Measurements from ENCODE around the gene DUSP16.
"Not testable (repeated sequence)": the region's sequence is repeated elsewhere in the genome, so short reads cannot be mapped to it uniquely, and the experiment has no call there.

Gene DUSP16

DNA sequence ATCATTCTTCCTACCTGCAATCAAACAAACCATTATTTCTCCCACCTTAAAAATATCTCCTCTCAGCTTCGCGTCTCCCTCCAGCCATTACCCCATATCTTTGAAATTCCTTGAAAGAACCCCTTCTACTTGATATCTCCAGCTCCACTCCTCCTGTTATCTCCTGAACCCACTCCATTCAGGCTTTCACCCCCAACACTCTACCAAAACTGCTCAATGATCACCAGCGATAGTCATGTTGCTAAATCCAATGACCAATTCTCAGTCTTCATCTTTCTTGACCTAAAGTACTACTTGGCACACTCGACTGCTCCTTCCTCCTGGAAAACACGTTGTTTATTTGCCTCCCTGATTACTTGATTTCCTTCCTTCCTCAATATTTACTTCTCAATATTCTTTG lies 70.1 kb downstream of the DUSP16 start:
- DNase-seq (ENCODE audit: low spot score) = no peak

DNA sequence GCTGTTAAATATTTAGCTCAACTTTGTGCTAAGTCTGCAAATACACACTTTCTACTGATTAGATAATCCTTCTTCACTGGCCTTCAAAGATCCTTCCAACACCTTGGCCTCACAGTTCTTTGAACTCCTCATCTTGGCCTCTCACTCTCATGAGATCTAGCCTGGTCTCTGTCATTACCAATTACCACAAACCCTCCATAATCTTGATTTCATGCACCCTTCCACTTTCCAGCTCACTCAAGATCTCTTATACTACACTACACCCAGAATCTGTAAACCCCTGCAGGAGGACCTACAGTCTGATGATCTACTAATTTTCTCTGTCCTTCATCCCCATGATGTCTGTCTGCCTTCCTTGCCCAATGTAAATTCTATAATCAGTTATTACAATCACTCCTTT lies 71.1 kb downstream of the DUSP16 start:
- DNase-seq (ENCODE audit: low spot score) = no peak

DNA sequence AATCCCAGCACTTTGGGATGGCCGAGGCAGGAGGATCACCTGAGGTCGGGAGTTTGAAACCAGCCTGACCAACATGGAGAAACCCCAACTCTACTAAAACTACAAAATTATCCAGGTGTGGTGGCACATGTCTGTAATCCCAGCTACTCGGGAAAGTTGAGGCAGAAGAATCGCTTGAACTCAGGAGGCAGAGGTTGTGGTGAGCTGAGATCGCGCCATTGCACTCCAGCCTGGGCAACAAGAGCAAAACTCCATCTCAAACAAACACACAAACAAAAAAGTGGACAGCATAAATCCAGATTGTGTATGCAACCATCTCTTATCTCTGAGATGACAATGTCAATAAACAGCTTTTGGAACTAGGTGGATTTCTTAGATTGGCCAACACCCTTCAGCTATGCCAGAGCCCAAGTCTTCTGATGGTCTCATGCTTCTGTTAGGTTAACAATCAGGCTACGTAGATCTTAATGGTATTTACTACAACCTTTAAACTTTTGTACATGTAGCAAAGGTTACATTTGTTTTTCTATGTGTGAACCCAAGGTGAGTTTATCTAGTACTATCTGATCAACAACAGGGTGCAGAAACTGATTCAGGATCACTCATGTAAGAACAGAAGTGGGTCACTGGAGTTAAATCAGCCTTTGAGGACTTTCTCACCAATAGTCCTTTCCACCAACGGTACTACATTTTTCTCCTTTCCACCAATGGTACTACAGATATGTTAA lies 73.7 kb downstream of the DUSP16 start:
- DNase-seq (ENCODE audit: low spot score) = no peak

DNA sequence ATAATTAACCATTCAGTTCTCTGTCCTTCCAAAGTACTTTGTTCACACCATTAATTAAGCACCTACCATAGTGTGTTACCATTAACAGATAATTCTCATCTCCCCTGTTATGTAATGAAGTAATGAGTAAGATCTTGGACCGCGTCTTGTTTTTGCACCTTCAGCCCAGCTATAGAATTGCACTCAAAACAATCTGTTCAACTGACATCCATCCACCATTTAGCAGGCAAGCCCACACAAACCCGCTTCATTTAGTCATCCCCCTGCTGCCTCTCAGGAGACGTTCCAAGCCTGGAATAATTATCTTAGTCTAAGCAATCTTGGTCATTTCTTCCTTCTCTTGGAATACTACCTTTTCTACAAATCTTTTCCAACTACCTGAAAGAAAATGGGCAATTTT lies 74.4 kb downstream of the DUSP16 start:
- no peak for DNase-seq (ENCODE audit: low spot score)

DNA sequence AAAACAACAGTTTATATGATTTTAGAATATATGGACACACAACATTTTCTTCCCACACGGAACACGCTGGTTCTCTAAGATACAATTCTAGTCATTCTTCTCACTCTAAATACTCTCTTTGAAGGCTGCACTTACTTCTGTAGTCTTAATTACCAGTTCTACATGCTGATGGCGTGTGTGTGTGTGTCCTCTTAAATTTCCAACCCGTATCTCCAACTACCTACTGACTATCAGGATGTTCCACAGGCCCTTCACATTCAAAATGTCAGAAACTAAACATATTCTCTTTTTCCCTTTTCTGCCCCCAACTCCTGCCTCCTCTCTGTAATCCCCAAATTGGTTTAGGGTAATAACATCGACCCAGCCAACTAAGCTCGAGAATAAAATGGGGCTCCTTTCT lies 75.2 kb downstream of the DUSP16 start:
- DNase-seq (ENCODE audit: low spot score) = no peak

DNA sequence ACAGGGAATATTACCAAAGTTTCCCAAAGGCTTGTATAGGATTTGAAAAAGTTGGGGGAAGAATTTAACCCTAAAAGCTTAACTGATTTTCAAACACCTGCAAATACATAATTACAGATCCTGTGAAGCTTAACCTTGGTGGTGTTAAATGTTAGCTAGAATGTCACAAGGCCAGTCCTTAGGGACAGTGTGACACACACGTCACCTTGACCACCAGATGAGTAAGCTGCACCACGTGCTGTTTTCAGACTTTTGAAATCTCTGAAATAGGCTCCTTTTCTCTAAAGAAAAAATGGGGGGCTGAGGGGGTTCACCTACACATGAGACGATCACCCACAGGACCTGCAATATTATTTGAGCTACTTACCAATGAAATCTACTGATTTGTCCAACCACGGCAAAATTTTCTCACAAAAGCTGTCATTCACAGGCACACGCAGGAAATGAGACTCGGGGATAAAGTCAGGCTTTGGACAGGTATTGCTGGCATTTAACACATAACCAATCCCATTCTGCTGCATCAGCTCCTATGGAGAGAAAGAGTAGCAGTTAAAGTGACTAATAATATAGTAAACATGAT lies 75.9 kb downstream of the DUSP16 start:
- no peak for DNase-seq (ENCODE audit: low spot score)

DNA sequence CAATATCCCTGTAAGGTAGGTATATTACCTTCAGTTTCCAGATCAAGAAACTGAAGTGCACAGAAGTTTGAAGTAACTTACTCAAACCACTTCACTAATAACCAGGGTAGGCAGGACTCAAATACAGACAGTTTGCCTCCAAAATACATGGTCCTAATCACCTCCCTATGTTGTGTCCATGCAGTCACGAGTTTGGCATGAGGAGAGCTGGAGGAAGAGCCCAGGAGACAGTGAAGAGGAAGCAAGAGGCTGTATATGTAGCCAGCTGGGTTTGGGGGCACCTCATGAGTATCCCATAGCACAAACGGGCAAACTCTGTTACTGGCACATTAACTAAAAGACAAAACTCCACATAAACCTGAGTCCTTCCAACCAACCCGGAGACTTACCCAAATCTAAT lies 79.2 kb downstream of the DUSP16 start:
- DNase-seq (ENCODE audit: low spot score) = no peak

DNA sequence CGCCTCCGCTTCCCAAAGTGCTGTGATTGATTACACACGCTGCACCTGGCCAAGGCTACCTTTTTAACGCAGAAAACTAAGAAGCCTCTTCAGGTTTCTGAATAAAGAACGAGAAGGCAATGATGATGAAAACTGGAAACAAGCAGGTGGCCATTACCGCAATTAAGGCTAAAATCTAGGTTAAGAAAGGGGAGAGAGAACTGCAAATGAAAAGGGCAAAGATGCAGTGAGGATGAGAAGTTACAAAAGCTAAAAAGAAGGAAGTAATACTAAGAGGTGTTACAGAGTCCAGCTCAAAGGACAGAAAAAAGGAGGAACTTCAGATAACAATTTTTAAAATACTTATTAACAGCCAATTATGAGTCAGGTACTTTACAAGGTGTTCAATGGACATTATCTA lies 79.7 kb downstream of the DUSP16 start:
- DNase-seq (ENCODE audit: low spot score) = no peak

DNA sequence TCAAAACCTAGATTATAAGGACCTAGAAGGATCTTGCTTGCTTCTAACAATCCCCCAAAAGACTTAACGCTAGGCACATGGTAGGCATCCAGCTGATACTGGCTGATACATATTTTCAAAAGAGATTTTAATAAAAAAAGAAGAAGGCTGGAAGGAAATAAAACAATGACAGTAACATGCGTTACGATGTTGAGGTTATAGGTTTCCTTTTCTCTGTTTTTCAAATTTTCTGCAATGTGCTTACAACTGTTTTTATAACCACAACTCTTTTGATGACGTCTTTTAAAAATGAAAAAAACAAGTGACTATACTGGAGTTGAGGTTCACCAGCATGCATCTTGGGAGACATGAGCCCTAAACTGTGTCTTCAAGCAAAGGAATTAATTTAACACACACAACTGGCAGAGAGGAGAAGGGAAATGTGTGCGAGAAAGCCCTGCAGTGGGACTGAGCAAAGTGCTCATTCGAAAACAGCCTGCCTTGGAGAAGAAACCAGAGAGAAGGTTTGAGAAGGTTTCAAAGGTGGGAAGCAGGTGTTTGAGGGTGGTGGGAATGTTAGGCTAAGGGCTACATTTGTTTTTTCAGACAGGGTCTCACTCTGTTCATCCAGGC lies 80.4 kb downstream of the DUSP16 start:
- no peak for DNase-seq (ENCODE audit: low spot score)

DNA sequence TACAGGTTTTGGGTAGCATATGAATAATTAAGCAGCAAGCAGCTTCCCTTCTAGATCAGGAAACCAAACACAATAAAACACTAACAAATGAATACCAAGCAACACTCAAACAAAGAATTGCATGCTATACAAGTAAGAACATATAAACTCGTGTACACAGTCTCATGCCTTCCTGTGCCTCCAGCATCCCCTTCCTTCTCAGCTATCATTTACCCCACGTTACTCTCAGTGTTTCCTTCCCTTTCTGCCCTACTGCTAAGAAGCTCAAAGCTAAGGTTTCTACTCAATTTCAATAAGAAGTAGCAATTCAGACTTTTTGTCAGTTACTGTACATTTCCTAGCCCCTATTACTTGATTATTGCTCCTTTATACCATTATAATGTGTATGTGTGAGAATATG lies 81.0 kb downstream of the DUSP16 start:
- no peak for DNase-seq (ENCODE audit: low spot score)

DNA sequence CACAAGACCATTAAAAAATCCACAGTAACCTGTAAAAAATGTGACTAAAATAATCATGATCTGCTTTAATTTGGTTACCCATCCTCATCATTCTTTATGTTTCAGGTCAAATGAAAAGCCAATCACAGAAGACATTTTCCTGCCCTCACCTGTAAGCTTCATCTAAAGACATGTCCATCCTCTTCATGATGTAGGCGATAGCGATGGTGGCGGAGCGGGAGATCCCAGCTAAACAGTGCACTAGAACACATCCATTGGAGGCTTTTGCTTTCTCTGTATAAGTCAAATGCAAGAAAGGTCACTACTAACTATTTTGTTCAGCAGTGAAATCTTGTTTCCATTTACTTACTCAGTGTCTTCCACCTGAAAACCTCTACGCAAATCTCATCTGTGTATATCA lies 82.6 kb downstream of the DUSP16 start:
- DNase-seq (ENCODE audit: low spot score) = no peak

DNA sequence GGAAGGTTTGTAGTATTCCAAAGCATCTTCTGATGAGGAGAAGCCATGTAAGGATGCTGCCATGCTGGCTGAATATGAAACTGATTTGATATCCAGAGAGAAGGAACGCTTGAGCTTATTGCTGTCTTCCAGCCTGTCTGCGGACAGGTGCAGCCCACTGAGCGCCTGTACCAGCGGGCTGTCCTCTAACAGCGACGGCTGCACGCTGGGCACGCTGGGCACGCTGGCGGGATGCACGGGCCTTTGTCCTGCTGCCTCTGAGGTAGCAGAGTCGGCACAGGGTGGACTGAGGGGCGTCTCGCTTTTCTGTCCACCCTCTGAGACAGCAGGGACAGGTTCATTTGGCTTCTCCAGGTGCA lies 85.2 kb downstream of the DUSP16 start:
- no peak for DNase-seq (ENCODE audit: low spot score)

DNA sequence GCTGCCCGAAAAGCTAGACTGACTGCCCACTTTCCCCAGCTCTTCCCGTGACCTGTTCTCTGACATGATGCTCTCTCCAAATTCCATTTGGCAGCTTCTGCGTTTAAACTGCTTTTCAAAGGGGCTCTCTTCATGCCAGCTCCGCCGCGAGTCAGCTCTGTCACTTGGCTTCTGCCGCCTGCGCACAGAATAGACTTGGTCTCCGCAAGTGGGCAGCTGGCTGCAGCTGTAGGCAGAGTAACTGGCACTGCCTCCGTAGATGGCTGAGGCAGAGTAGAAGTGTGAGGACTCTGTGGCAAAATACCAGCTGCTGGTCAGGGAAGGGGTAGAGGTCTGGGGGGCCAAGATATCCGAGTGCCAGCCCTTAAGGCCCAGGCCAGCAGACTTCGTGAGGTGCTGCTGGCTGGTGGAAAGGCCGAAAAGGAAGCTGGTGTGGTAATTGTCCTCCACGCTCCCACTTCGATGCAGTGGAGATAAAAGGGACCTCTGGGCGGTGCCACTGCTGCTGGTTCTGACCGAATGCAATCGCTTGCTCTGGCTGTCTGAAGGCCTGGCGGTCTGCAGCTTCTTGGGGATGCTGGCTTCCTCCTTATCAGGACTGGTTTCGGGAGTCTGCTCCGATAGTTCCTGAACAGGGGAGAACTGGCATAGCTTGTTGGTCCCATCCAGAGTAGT lies 85.7 kb downstream of the DUSP16 start:
- no peak for DNase-seq (ENCODE audit: low spot score)

DNA sequence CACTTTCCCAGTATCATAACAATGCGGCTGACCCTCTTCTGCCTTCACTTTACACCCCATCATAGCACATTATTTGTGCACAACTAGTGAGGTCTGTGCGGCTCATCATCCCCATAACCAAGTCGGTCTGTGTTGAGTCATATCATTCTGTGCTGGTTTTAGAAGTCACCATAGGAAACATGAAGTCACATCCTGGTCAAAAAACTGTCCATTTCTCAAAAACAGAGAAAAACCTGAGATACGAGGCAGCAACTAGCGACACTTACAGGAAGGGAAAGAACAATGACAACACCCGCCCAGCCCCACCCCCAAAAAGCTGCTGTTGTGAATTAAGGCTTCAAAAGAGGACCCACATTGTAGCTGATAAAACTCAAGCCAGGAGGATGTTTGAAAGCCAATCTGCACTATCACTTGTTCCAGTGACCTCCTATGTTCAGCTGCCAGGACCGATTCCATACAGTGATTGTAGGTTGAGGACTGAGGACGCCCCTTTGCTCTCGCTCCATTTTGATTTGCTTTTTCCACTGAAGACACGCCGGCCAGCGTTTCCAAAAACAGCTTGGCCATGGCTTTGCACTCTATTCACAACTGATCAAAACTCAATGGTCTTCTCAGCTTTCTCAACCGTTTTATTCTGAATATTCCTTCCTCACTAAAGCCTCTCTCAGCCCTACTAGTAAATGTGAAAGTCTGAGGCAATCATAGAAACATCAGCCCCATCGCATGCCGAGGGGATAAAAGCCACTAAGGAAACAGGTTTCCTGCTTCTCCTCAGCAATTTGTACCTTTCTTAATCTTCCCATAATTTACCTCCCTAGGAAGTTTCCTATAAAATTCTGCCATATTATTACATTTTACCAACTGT lies 87.5 kb downstream of the DUSP16 start:
- DNase-seq (ENCODE audit: low spot score) = peak; percentile 97

DNA sequence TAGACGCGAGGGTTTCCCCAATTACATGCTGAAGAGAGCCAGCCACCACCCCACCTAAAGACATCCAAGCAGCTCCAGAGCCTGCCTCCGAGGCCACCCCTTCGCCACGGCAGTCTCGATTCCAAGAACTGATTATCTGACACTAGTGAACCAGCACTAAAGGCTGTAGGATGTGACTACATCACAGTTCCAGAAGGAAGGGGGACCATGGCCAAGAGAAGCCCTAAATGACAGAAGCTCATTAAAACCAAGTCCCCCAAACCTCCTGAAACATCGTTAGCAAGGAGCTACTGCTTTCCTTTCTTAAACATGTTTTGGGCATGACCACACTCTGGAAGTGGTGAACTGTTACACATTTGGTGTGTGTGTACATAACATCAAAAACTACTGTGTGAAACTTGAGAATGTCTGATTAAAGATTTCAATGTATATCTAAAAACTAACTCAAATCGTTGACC lies 88.2 kb downstream of the DUSP16 start:
- no peak for DNase-seq (ENCODE audit: low spot score)

DNA sequence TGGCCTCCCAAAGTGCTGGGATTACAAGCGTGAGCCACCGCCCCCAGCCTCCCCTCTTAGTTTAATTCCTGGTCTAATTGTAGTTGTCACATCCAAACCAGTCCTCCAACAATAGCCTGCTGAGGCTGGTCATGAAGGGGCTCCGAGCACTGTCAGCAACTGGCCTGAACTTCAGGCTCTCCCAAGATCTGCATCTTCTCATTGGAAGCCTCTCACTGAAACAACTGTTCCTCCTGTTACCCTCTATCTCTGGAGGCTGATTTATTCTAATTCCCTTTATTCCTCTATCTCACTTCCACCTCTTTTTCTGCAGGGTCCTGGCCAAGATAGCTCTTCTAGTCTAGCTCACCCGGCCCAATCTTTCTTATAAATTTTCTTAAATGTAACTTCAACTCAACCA lies 89.4 kb downstream of the DUSP16 start:
- DNase-seq (ENCODE audit: low spot score) = no peak

DNA sequence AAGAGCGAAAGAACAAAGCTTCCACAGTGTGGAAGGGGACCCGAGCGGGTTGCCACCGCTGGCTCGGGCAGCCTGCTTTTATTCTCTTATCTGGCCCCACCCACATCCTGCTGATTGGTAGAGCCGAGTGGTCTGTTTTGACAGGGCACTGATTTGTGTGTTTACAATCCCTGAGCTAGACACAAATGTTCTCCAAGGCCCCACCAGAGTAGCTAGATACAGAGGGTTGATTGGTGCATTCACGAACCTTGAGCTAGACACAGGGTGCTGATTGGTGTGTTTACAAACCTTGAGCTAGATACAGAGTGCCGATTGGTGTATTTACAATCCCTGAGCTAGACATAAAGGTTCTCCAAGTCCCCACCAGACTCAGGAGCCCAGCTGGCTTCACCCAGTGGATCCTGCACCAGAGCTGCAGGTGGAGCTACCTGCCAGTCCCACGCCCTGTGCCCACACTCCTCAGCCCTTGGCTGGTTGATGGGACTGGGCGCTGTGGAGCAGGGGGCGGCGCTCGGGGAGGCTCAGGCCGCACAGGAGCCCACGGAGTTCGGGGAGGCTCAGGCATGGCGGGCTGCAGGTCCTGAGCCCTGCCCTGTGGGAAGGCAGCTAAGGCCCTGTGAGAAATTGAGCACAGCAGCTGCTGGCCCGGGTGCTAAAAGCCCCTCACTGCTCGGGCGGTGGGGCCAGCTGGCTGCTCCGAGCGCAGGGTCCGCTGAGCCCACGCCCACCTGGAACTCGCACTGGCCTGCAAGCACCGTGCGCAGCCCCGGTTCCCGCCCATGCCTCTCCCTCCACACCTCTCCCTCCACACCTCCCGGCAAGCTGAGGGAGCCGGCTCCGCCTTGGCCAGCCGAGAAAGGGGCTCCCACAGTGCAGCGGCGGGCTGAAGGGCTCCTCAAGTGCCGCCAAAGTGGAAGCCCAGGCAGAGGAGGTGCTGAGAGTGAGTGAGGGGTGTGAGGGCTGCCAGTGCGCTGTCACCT lies 90.4 kb downstream of the DUSP16 start:
- not testable (repeated sequence) for DNase-seq (ENCODE audit: low spot score)

DNA sequence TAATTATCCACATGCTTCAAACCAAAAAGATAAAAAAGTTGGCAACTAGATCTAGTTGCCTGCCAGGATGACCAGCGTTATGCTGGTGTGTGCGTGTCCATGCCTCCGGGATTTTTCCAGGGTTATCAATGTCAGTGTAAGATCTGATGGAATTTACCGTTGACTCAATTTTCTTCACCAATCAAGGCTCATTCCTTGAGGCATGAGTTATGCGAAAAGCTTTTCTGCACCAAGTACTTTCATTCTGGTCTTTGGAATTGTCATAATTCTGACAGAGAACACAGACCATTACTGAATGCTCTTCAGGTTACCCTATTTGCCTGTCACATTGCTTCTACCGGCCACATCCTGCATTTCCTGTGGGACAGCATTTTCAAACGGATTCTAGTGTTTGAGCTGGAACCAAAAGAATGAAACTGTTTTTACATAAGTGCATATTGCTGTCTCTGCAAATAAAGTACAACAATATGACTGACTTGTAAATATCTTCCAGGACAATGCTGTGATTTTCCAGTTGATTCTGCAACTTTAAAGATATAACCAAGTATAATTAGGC lies 91.8 kb downstream of the DUSP16 start:
- DNase-seq (ENCODE audit: low spot score) = no peak

DNA sequence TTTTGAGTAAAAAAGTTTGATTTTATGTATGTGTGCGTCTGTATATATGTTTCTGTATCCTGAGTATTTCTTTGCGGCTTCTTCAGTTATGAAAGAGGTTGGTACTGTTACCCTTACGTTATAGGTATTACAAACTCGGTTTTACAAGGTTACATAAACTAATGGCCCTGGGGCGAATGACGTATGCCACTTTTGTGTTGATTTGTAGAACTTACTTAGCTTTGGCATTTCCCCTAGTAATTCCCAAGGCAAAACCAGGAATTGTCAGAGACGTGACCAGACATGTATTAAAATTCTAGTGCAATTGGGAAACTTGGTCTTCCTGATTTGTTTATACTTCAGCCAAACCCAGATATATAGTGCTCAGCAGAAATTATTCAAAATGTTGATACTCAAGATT lies 93.3 kb downstream of the DUSP16 start:
- no peak for DNase-seq (ENCODE audit: low spot score)

DNA sequence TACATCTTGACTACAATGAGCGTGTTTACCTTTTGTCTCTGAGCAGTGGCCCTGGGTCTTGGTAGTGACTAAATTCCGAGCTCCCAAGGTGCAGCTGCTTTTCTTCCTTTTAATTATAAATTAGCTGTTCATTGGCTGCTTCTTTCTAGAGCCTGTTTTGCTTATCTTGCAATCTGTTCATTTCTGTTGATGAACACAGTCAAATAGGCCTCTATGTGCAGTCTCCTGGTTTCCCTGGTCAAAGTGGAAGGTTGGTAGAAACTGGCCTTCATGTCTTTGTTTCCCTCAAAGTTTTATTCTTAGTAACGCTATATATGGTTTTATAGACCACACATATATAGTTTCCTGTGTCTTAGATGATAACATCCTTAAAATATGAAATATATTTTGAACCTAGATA lies 94.1 kb downstream of the DUSP16 start:
- no peak for DNase-seq (ENCODE audit: low spot score)
